Retinal pigment epithelial cell (primary cell): ENCODE data around the gene CFAP298.

Source experiments
- DNase-seq: peaks from one replicate; pipeline ENCODE4 v3.0.0-alpha.2; 2010; ENCODE audit warnings: low read depth
- H3K4me3 ChIP-seq: 2 replicates; pipeline ENCODE4 v1.5.1; 2011; ENCODE audit warnings: mild to moderate bottlenecking, low read length, control low read depth, moderate library complexity
- CTCF ChIP-seq: conservative IDR thresholded peaks from 2 replicates; pipeline ENCODE4 v1.5.1; 2011; ENCODE audit warnings: low read depth, low read length, control low read depth, inconsistent platforms

CFAP298 gene

GRCh38 chr21:32608851-32609250 lies 3.3 kb downstream of the CFAP298 start:
- no peak for DNase-seq
- TF ChIP-seq CTCF, result no peak

GRCh38 chr21:32605469-32605868 lies 6.7 kb downstream of the CFAP298 start:
- DNase-seq, result no peak
- TF ChIP-seq CTCF, result no peak
- no peak overlapping the region for H3K4me3 ChIP-seq

More at GRCh38 chr21:32608851-32609250, 3.3 kb downstream of the CFAP298 start:
- no peak overlapping the region for H3K4me3 ChIP-seq

GRCh38 chr21:32604464-32604863 lies 7.7 kb downstream of the CFAP298 start:
- DNase-seq, result no peak
- TF ChIP-seq CTCF, result no peak
- no peak overlapping the region for H3K4me3 ChIP-seq

GRCh38 chr21:32603131-32603530 lies 9.0 kb downstream of the CFAP298 start:
- DNase-seq, result no peak
- no peak overlapping the region for H3K4me3 ChIP-seq
- TF ChIP-seq CTCF, result no peak

GRCh38 chr21:32602099-32602498 lies 10.1 kb downstream of the CFAP298 start:
- no peak for TF ChIP-seq CTCF
- H3K4me3 ChIP-seq, result no peak overlapping the region
- DNase-seq, result no peak

- no peak overlapping the region for H3K4me3 ChIP-seq
- TF ChIP-seq CTCF, result no peak
- no peak for DNase-seq
These were observed 12.7 kb downstream of the CFAP298 start for GRCh38 chr21:32599526-32599925.

GRCh38 chr21:32599091-32599490 lies 13.1 kb downstream of the CFAP298 start:
- no peak overlapping the region for H3K4me3 ChIP-seq
- DNase-seq, result no peak
- TF ChIP-seq CTCF, result no peak
